ENCODE data around the gene LAMA3. TPM values are rescaled to one million over a fixed set of nuclear protein-coding genes. Genes with fewer than 3 reads are reported as not detected.

The LAMA3 gene
- polyA plus RNA-seq, 1 of the 3 experiments (the other 2 are of a cell fraction) = 3.5 TPM

GRCh38 chr18:24000613-24001490, 311.6 kb downstream of the LAMA3 start:
- Histone ChIP-seq H3K4me3 (ENCODE audit: low read depth in 2 of 2, low read length in 1 of 2) (no peak overlapping the region), H3K79me2 (ENCODE audit: insufficient read depth) (no peaks in the 10 kb centered on the region), H3K4me1 (ENCODE audit: control insufficient read depth in 1 of 2, insufficient read depth in 2 of 2, low read depth in 1 of 2, low read length in 1 of 2) (0 out of 4 replicates have a peak, but pooled peaks cover 0 to 3% of the 10 kb centered on the region in 2 experiments), H3K9ac (no peak overlapping the region), H2AFZ (ENCODE audit: low read depth) (no peak overlapping the region), H3K4me2 (no peak overlapping the region), H3K27me3 (ENCODE audit: insufficient read depth) (no peaks in the 10 kb centered on the region), H3K36me3 (replicated peaks in 1 of 2; ENCODE audit: control insufficient read depth in 1 of 2, insufficient read depth in 2 of 2, low read length in 1 of 2) (no peaks in the 10 kb centered on the region), H3K9me3 (no peaks in the 10 kb centered on the region), H3K9me2 (no peaks in the 10 kb centered on the region), H3F3A (replicated peaks; ENCODE audit: insufficient read depth) (no peaks in the 10 kb centered on the region), H3K27ac (ENCODE audit: low read depth in 2 of 2, low read length in 1 of 2) (no peak overlapping the region), H4K20me1 (ENCODE audit: insufficient read depth) (no peaks in the 10 kb centered on the region)
- no peak for DNase-seq
- 73% methylated on average over 8 of the region's 8 CpGs for WGBS (ENCODE audit: low lambda C conversion rate)
- TF ChIP-seq SMC3 (IDR thresholded peaks at IDR 0.05; ENCODE audit: low read depth, low read length) (no peak), FOXJ3 (CRISPR knock-in tag; IDR thresholded peaks at IDR 0.05) (no peak), CTCF (IDR thresholded peaks at IDR 0.05) (no peak), MXI1 (IDR thresholded peaks at IDR 0.05; ENCODE audit: low read depth, low read length) (no peak), RCOR1 (IDR thresholded peaks at IDR 0.05; ENCODE audit: low read length) (no peak), REST (IDR thresholded peaks at IDR 0.05; ENCODE audit: low read depth, low read length) (no peak), RAD21 (IDR thresholded peaks at IDR 0.05; ENCODE audit: low read length) (no peak), IRF3 (IDR thresholded peaks at IDR 0.05; ENCODE audit: low read depth, low read length) (no peak), FOXM1 (IDR thresholded peaks at IDR 0.05; ENCODE audit: low read depth) (no peak)
- ChIA-PET POLR2A (no interaction called here), CTCF (no interaction called here)

All from SK-N-SH (cell line).